Activated CD8-positive, alpha-beta memory T cell treated with anti-CD3 and anti-CD28 coated beads for 36 hours (primary cell): ENCODE measurements around the gene ADAMTS10. TPM values are rescaled to one million over a fixed set of nuclear protein-coding genes. Genes with fewer than 3 reads are reported as not detected.

Experiments
- CTCF ChIA-PET: fragments of 350-600 bp; sonication (Branson Sonifier 250); formaldehyde crosslinking; loops from one replicate; lab custom pipeline; 2021; ENCODE audit warnings: antibody characterized with exemption; lab: Charles Lee
- POLR2A ChIA-PET: fragments of 350-600 bp; sonication (Branson Sonifier 250); formaldehyde crosslinking; loops from one replicate; lab custom pipeline; 2021; ENCODE audit warnings: antibody characterized with exemption; lab: Charles Lee
- total RNA-seq, 2 experiments: library from RNA; stranded (reverse); gene quantifications; one replicate each; pipeline ENCODE4 v1.2.3, GENCODE V29; 2021

ADAMTS10 gene
- total RNA-seq, 2 experiments from 2014 or later: 4.7 to 6.9 TPM

DNA sequence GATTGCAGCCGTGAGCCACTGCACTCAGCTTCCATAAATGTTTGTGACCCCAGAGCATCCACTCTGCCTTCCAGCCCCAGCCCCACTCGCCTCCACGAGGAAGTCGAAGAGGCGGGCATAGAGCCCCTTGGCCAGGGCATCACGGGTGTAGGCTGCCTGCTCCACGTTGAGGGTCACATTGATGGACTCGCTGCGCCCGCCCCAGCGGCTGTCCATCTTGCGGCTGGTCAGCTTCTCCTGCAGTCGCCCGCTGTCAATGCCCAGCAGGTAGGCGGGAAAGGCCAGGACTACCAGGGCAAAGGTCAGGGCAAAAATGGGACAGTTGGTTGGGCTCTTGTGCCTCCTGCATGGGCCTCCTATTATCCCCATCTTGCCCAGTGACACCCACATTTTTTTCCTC, 60.4 kb downstream of the ADAMTS10 start:
- CTCF ChIA-PET: no interaction called here
- POLR2A ChIA-PET: no interaction called here

DNA sequence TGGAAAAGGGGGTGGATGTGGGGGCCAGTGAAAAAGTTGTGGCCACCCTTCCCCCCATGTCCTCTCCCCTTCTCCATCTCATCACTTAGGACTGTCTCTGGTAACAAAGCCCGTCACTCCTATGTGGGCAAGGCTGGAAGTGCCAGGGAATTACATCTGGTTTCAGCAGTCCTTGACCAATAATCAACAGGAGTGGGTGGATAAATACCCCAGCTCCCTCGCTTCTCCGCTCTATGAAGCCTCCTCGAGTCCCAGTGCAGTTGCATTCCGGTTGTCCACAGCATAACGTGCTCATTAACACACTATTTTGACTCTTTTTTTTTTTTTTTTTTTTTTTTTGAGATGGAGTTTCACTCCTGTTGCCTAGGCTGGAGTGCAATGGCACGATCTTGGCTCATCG, 64.8 kb downstream of the ADAMTS10 start:
- POLR2A ChIA-PET: interaction anchor here (0.6 kb wide), 1 partner anchor 370 kb away, joined by 3 read pairs; no protein-coding TSS in a partner anchor
- CTCF ChIA-PET: interaction anchor here (0.7 to 1.8 kb wide), 4 partner anchors 32 to 1115 kb away, joined by 3 to 6 read pairs (median 4); no protein-coding TSS in a partner anchor

DNA sequence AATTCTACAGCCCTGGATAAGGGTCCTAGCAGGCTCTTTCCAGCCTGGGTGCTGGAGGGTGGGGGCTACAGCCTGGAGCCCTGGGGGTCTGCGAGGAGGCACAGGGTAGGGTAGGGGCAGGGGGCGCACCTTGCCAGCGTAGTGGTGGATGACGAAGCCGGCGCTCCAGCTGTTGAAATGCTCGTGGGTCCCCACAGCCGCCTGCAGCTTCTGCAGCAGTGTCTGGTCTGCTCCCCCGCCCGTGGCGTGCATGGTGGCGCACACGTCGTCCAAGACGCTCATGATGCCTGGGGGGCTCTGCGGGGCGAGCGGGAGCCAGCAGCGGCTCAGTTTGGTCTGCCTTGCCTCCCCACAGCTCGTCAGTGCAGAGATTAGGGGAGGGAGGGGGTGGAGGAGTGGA, 66.3 kb downstream of the ADAMTS10 start:
- ChIA-PET CTCF (interaction anchor here (1.0 kb wide), 1 partner anchor 39 kb away, joined by 3 read pairs; no protein-coding TSS in a partner anchor), POLR2A (no interaction called here)

DNA sequence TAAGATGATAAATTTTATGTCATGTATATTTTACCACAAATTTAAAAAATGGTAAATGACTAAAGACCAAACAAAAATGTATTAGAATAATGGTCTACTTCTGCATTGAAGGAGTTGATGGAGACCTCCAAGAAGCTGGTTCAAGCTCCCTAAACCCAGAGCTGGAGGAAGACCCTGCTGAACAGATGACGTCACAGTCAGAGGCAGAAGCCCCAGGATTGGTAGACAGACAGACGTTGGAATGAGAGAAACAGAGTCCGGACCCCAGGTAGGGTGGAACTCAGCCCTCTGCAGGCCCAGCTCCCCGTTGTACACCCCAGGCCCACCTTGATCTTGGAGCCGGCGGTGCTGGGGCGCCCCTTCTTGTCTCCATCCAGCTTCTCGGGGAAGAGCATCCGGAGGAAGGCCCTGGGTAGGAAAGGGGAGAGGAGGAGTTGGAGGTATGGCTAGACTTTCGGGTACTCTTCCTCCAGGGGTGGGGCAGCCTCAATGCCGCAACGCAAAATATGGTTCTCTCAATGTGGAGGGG, 70.8 kb downstream of the ADAMTS10 start:
- ChIA-PET CTCF (interaction anchor here (0.5 to 2.3 kb wide), 4 partner anchors 16 to 1844 kb away, joined by 3 to 8 read pairs (median 3); no protein-coding TSS in a partner anchor), POLR2A (interaction anchor here (0.7 kb wide), 1 partner anchor 541 kb away, joined by 3 read pairs; no protein-coding TSS in a partner anchor)

DNA sequence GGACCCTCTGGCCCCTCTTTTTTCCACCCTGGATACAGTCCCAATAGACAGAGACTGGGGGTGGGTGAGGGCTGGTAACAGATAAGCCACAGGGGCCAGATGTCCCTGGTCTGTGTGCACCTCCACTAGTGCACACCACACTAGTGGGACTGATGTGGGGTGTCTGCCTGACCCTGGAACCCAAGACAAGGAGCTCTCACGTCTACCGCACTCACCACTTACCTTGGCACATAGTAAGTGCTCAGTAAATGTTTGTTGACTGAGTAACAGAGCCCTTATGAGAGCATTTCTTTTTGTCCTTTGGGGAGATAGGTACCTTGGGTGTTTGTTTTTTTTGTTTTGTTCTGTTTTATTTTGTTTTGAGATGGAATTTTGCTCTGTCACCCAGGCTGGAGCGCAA, 73.4 kb downstream of the ADAMTS10 start:
- POLR2A ChIA-PET: no interaction called here
- CTCF ChIA-PET: no interaction called here

DNA sequence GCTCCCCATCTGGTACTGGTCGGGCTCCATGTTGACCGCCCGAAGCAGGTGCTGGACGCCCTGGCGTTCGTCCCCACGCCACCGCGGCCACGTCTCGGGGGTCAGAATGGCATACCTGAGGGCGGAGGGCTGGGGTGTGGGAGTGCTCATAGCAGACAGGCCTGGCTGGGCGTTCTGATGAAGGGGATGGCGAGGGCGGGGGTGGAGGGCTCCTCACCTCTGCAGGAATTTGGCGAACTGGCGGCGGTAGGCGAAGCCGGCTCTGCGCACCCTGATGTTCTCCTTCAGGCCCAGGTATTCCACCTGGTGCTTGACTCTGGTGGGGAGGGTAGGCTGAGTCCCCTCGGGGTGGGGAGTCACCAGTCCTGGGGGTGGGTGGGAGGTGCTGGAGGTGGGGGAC, 74.2 kb downstream of the ADAMTS10 start:
- POLR2A ChIA-PET: no interaction called here
- CTCF ChIA-PET: no interaction called here

DNA sequence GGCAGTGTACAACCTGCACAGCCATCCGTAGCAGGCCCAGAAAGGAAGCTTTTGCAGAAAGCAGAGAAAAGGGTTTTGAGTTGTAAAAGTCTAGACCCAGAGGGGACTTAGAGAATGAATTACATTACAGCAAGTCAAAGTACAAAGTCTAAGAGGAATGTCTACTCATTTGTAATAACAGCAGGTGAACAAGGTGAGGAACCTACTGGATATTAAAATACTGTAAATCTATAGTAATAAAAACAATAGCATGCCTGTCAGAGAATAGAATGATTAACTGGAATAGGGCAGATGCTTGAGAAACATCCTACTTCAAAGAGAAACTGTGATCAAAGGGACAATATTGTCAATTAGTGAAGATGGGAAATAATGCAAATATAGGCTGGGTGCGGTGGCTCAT, 78.3 kb downstream of the ADAMTS10 start:
- ChIA-PET POLR2A (interaction anchor here (0.6 kb wide), 1 partner anchor 8 kb away, joined by 4 read pairs; no protein-coding TSS in a partner anchor), CTCF (no interaction called here)

DNA sequence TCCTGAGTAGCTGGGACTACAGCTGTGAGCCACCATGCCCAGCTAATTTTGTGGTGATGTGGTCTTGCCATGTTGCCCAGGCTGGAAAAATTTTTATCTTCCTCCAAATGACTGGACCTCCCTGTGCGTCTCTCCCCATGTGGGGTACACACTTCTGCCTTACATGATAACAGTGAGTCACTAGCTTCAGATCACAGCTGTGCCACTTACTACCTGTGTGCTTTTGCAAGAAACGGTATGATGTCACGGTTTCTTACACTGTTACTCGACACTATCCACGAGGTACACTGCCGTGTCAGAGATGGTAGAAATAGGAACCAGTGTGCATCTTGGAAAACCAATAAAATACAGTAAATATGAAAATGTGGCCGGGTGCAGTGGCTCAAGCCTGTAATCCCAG, 79.0 kb downstream of the ADAMTS10 start:
- POLR2A ChIA-PET: no interaction called here
- CTCF ChIA-PET: interaction anchor here (0.8 kb wide), 1 partner anchor 9 kb away, joined by 4 read pairs; no protein-coding TSS in a partner anchor

Other genes with a start within 250 kb of the ADAMTS10 start
- gene ANGPTL4, start 246.6 kb downstream of the ADAMTS10 start, total RNA-seq: under 1 TPM; 0.19 to 0.42 TPM
- 10 to 100 TPM; 57.7 to 61.5 TPM for gene RAB11B, start 220.4 kb downstream of the ADAMTS10 start, total RNA-seq
- gene MARCHF2, start 197.4 kb downstream of the ADAMTS10 start, total RNA-seq: 10 to 100 TPM; 10.3 to 11.1 TPM
- 100 to 1,000 TPM; 330 to 334 TPM for gene HNRNPM, start 165.7 kb downstream of the ADAMTS10 start, total RNA-seq
- under 1 TPM; 0.13 to 0.25 TPM for gene PRAM1, start 108.1 kb downstream of the ADAMTS10 start, total RNA-seq
- 10 to 100 TPM; 21.4 to 22.2 TPM for gene ZNF414, start 96.5 kb downstream of the ADAMTS10 start, total RNA-seq
- 10 to 100 TPM; 35.4 to 36.1 TPM for gene MYO1F, start 33.3 kb downstream of the ADAMTS10 start, total RNA-seq
- not detected for gene NFILZ, start 19.9 kb upstream of the ADAMTS10 start, total RNA-seq
- gene ACTL9, start 88.1 kb upstream of the ADAMTS10 start, total RNA-seq: not detected
- not detected for gene OR2Z1, start 110.9 kb upstream of the ADAMTS10 start, total RNA-seq
- 10 to 100 TPM; 20.1 to 23.4 TPM for gene ZNF558, start 221.6 kb upstream of the ADAMTS10 start, total RNA-seq
- not detected for gene MBD3L1, start 221.7 kb upstream of the ADAMTS10 start, total RNA-seq